Muscle of arm (tissue), 12 donors: ENCODE measurements around the gene HTT. TPM values are rescaled to one million over a fixed set of nuclear protein-coding genes. Genes with fewer than 3 reads are reported as not detected.

ENCODE experiments used
- DNase-seq: peaks from one replicate; pipeline ENCODE4 v3.0.0-alpha.2; 2013
- polyA plus RNA-seq, 12 donors: library from polyadenylated mRNA; unstranded; fragments of 120-200 nt; gene quantifications; one replicate each; pipeline ENCODE4 v1.2.1, GENCODE V29; 2013; ENCODE audit not compliant: insufficient read length in 12 of 12

The HTT gene
- polyA plus RNA-seq, 12 donors: 17.8 to 54.1 (median 26.4) TPM; not detected in 1

DNA sequence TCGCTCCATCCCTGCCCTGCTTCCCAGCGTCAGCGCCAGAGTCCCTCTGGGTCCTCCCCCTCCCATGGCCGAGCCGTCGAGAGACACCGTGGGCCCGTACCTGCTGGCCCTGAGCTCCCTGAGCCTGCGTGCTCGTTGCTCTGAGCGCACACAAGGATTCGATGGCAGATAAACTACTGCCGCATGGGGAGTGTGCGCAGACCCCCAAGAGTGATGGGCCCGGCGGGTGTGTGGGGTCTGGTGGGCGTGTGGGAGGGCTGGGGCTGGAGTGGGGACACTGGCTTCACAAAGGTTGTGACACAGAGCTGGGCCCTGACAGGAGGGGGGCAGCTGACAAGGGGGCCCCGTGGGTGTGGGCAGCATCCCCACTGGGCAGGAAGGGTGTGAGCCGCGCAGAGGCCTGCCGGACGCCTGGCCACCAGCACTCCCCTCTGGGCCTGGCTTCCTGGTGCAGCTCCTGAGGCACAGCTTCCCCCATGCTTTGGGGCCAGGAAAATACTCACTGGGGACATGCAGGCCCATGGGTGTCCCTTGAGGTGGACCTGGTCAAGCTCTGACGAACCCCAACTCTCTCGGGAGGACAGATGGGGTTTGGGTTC, 213.6 kb downstream of the HTT start:
- no peak for DNase-seq

DNA sequence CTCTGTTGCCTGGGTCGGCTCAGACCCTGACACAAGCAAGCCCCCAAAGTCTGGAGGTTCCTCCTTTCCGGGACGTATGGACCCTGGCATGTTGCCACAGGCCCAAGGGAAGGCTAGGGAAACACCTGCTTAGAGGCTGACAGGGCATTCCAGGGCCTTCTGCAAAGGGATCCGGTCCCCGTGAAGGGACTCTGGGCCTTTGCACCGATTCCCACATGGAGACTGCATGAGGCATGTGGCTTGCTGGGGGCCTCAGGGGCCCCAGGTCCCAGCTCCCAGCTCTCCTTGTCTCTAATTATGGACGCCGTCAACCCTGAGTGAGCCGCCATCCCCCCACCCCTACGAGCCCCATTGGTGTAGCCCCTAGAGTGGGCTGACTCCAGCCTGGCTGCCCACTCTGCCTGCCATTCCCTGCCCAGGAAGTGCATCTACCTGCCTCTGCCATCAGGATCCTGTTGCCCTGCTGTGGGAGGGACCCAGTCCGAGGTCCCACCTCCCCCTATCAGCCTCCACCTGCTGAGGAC, 214.2 kb downstream of the HTT start:
- no peak for DNase-seq

DNA sequence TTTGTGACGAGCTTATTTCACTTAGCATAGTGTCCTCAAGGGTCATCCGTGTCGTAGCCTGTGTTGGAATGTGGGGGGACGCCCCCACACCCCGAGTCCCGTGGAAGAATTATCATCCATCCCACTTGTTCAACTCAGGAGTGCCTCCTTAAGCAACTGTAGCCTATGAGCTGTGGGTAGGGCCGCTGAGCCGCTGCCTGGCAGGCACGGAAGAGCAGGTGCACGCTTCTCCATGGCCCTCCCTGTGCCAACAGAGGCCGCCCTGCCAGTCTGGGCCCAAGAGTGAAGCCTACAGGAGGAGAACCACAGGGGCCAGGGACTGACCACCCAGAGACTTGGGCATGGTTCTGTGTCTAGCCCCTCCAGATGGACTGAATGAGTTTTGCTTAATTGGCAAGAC, 216.0 kb downstream of the HTT start:
- no peak for DNase-seq

- DNase-seq: no peak
These were observed 216.4 kb downstream of the HTT start for GRCh38 chr4:3290889-3291321.

DNA sequence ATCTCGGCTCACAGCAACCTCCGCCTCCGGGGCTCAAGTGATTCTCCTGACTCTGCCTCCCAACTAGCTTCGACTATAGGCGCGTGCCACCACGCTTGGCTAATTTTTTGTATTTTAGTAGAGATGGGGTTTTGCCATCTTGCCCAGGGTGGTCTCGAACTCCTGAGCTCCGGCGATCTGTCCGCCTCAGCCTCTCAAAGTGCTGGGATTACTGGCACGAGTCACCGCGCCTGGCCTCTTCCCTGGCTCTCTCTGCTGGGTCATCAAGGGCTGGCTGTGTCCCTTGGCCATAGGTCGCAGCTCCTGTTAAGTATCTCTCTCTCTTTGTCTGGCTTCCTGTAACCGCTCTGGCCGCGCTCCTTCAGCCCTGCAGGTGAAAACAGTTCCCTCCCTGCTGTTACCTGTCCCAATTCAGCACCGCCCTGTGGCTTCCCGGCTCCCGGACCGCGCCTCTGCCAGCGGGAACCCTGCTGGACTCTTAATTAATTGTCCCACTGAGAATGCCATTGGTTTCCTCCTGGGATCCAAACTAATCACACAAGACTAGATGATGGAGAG, 217.0 kb downstream of the HTT start:
- no peak for DNase-seq

DNA sequence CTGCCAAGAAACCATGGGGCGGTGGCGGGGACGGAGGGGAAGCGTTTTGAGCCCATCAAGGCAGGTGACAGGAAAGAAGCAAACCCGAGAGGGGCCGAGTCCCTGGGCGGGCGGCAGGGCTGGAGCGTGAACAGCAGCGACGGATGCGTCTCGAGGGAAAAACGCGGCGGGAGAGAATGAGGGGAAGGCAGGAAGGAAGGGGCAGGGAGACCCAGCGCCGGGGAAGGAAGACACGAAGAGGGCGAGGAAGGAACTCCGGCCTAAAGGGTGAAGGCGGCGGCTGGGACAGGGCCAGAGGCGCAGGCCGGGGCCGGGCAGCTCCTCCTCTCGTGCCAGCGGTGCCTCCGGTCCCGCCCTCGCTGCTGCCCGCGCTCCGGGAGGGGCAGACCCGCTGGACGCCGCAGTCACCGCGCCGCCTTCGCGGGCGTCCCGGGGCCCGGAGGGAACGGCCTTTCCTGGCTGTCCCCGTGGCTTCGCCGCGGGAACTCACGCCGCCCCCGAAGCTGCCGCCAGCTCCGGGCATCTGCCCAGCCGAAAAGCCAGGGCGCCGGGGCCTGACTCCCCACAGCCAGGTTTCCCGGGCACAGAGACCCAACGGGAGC, 217.6 kb downstream of the HTT start:
- DNase-seq: no peak

DNA sequence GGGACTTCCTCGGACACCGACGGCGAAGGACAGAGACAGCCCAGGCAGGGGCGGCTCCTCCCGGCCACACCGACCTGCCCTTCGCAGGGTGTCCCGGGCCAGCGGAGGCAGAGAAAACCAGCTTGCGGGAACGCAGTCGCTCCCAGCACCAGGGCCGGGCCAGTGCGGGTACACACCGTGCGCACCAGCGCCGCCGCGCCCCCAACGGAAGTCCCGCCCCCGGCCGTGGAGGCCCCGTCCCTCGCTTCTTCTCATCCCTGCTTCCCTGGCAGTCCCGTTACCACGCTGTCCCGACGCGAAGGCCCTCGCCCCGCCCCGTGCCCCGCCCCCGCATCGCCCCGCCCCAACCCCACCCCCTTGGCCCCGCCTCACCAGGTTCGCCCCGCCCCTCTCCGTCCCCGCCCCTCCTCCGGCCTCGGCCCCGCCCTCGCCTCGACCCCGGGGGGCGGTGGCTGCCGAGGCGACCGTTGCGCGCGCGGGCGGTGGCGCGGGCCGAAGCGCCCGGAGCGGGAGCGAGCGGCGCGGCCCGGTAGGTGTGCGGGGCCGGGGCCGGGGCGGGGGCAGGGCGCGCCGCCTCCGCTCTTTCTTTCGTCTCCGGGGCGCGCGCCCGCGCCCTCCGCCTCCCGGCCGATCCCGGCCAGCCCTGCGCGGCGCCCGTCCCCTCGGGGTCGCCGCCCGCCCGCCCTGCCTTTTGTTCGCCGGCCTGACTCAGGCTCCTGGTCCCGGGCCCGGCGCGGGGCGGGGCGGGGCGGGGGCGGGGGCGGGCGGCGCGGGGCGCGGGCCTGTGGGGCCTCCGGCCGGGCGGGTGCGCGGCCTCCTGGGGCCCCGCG, 218.3 kb downstream of the HTT start, which contains the start of gene RGS12:
TSS of gene RGS12 (plus strand) at position 451 of the 830 bp plus-strand sequence. CDS start 23,150 bp downstream, outside the sequence.
- peak; percentile 93 for DNase-seq

Other genes with a start within 250 kb of the HTT start
- 100 to 1,000 TPM; 147 to 968 (median 173) TPM for gene ADD1, start 230.8 kb upstream of the HTT start, polyA plus RNA-seq
- 10 to 100 TPM in 11 of 12 donors, not detected in 1; 17.2 to 32.7 (median 24.6) TPM for gene NOP14, start 111.3 kb upstream of the HTT start, polyA plus RNA-seq
- 10 to 100 TPM in 6 of 12 donors, 1 to 10 TPM in 5, not detected in 1; 7.3 to 13.2 (median 10.1) TPM for gene GRK4, start 111.1 kb upstream of the HTT start, polyA plus RNA-seq
- gene HTT-AS, start 143 bp upstream of the HTT start, polyA plus RNA-seq: under 1 TPM in 2 of 12 donors, not detected in 10; 0.42 to 0.54 TPM
- gene MSANTD1, start 174.5 kb downstream of the HTT start, polyA plus RNA-seq: 1 to 10 TPM in 1 of 12 donors, under 1 TPM in 9, not detected in 2; 0.39 to 1.0 (median 0.64) TPM
- gene RGS12, start 218.3 kb downstream of the HTT start, polyA plus RNA-seq: 10 to 100 TPM in 11 of 12 donors, not detected in 1; 23.2 to 50.7 (median 32.0) TPM